ENCODE data around the gene SEMA4B. TPM values are rescaled to one million over a fixed set of nuclear protein-coding genes. Genes with fewer than 3 reads are reported as not detected.

The SEMA4B gene
- total and polyA plus RNA-seq, 2 experiments from 2014 or later, result 16.7 to 48.2 TPM

GRCh38 chr15:90173372-90173771 lies 27.8 kb upstream of the SEMA4B start:
- TF ChIP-seq ZNF331 (CRISPR knock-in tag; IDR thresholded peaks at IDR 0.05; ENCODE audit: low read depth) (no peak), CREB1 (CRISPR knock-in tag; IDR thresholded peaks at IDR 0.05; ENCODE audit: low read depth) (no peak), NANOG (IDR thresholded peaks at IDR 0.05; ENCODE audit: borderline replicate concordance) (no peak), REST (IDR thresholded peaks at IDR 0.05; ENCODE audit: unreplicated experiment) (no peak), JUNB (IDR thresholded peaks at IDR 0.05; ENCODE audit: unreplicated experiment) (no peak), STAT1 (IDR thresholded peaks at IDR 0.05; ENCODE audit: unreplicated experiment) (no peak), CTCF (conservative IDR thresholded peaks at IDR 0.05; ENCODE audit: low read depth in 2 of 2) (no peak), ETS1 (IDR thresholded peaks at IDR 0.05) (no peak), POLR2AphosphoS5 (IDR thresholded peaks at IDR 0.05; ENCODE audit: low read depth) (no peak), ZNF462 (CRISPR knock-in tag; IDR thresholded peaks at IDR 0.05) (no peak), EZH2phosphoT487 (IDR thresholded peaks at IDR 0.05; ENCODE audit: unreplicated experiment) (no peak), ZNF114 (CRISPR knock-in tag; IDR thresholded peaks at IDR 0.05) (no peak), EZH2 (IDR thresholded peaks at IDR 0.05; ENCODE audit: low read depth, unreplicated experiment) (no peak)

More at GRCh38 chr15:90173372-90173771, 27.8 kb upstream of the SEMA4B start:
- H3K4me3 Mint-ChIP-seq, result no peak overlapping the region
- no peaks in the 10 kb centered on the region for H3K79me2 ChIP-seq (replicated peaks; ENCODE audit: insufficient read depth)
- no peaks in the 10 kb centered on the region for H3K9me3 Mint-ChIP-seq
- peaks cover 35% of the 10 kb centered on the region for H3K4me1 ChIP-seq (ENCODE audit: insufficient read depth)
- ATAC-seq (no peak), DNase-seq (ENCODE audit: low spot score) (no peak)
- H3K4me2 ChIP-seq, result no peak overlapping the region
- H3K4me3 ChIP-seq, result no peak overlapping the region
- H3K27ac Mint-ChIP-seq, result no peak overlapping the region
- peaks cover 38% of the 10 kb centered on the region for H3K4me1 Mint-ChIP-seq
- H3K27ac ChIP-seq (ENCODE audit: low read depth), result no peak overlapping the region
- no peak overlapping the region for H2AFZ ChIP-seq
- no peaks in the 10 kb centered on the region for H4K20me1 ChIP-seq (replicated peaks; ENCODE audit: insufficient read depth)
- H3K36me3 ChIP-seq (ENCODE audit: insufficient read depth), result no peaks in the 10 kb centered on the region
- H3K36me3 Mint-ChIP-seq (ENCODE audit: low read depth), result no peaks in the 10 kb centered on the region
- 0 out of 2 replicates have a peak, but pooled peaks cover 7% of the 10 kb centered on the region for H3F3A ChIP-seq (replicated peaks; ENCODE audit: low read depth)
- no peaks in the 10 kb centered on the region for H3K27me3 ChIP-seq (ENCODE audit: insufficient read depth)
- H3K27me3 Mint-ChIP-seq (ENCODE audit: insufficient read depth, low read depth, poor library complexity), result peaks cover 15% of the 10 kb centered on the region
- H3K9me2 ChIP-seq (ENCODE audit: insufficient read depth), result no peaks in the 10 kb centered on the region

Measured in GM23338 (cell line).